ENCODE measurements around the gene SHANK3.

SHANK3 gene

GRCh38 chr22:50704510-50705218 is 32.0 kb downstream of the SHANK3 start:
- DNase-seq (ENCODE audit: low read depth): no peak
- TF ChIP-seq CTCF (IDR thresholded peaks at IDR 0.05; ENCODE audit: control insufficient read depth, insufficient read depth, low read depth, low read length, missing control alignments): no peak
- H3K4me3 ChIP-seq (ENCODE audit: control insufficient read depth, low read depth, low read length): no peak overlapping the region

- no peak for DNase-seq (ENCODE audit: low read depth)
- no peak overlapping the region for H3K4me3 ChIP-seq (ENCODE audit: control insufficient read depth, low read depth, low read length)
- no peak for TF ChIP-seq CTCF (IDR thresholded peaks at IDR 0.05; ENCODE audit: control insufficient read depth, insufficient read depth, low read depth, low read length, missing control alignments)
These were observed 32.6 kb downstream of the SHANK3 start for GRCh38 chr22:50705219-50705691.

GRCh38 chr22:50705851-50706351 is 33.3 kb downstream of the SHANK3 start:
- no peak for DNase-seq (ENCODE audit: low read depth)
- TF ChIP-seq CTCF (IDR thresholded peaks at IDR 0.05; ENCODE audit: control insufficient read depth, insufficient read depth, low read depth, low read length, missing control alignments): no peak

GRCh38 chr22:50706481-50707125 is 34.0 kb downstream of the SHANK3 start:
- TF ChIP-seq CTCF (IDR thresholded peaks at IDR 0.05; ENCODE audit: control insufficient read depth, insufficient read depth, low read depth, low read length, missing control alignments): no peak
- no peak overlapping the region for H3K4me3 ChIP-seq (ENCODE audit: control insufficient read depth, low read depth, low read length)
- no peak for DNase-seq (ENCODE audit: low read depth)

More at GRCh38 chr22:50705851-50706351, 33.3 kb downstream of the SHANK3 start:
- no peak overlapping the region for H3K4me3 ChIP-seq (ENCODE audit: control insufficient read depth, low read depth, low read length)

GRCh38 chr22:50708474-50708873 is 35.9 kb downstream of the SHANK3 start:
- H3K4me3 ChIP-seq (ENCODE audit: control insufficient read depth, low read depth, low read length): no peak overlapping the region
- TF ChIP-seq CTCF (IDR thresholded peaks at IDR 0.05; ENCODE audit: control insufficient read depth, insufficient read depth, low read depth, low read length, missing control alignments): no peak
- DNase-seq (ENCODE audit: low read depth): no peak

- no peak for TF ChIP-seq CTCF (IDR thresholded peaks at IDR 0.05; ENCODE audit: control insufficient read depth, insufficient read depth, low read depth, low read length, missing control alignments)
- no peak for DNase-seq (ENCODE audit: low read depth)
- H3K4me3 ChIP-seq (ENCODE audit: control insufficient read depth, low read depth, low read length): no peak overlapping the region
These were observed 36.4 kb downstream of the SHANK3 start for GRCh38 chr22:50708996-50709395.
